GM23248 (cell line): ENCODE results near the gene IL17RC.

Experiments used
- EZH2 ChIP-seq: fragments of 200-600 bp; sonication (generic); IDR thresholded peaks from 2 replicates; pipeline ENCODE4 v1.6.1; 2018; ENCODE audit warnings: antibody characterized with exemption, mild to moderate bottlenecking; ENCODE audit not compliant: insufficient read depth, poor library complexity, severe bottlenecking
- EZH2phosphoT487 ChIP-seq: fragments of 200-600 bp; sonication (generic); IDR thresholded peaks from 2 replicates; pipeline ENCODE4 v1.6.1; 2018; ENCODE audit warnings: antibody characterized with exemption, moderate library complexity, mild to moderate bottlenecking, low read depth; ENCODE audit not compliant: insufficient read depth

- TF ChIP-seq EZH2 (no peak), EZH2phosphoT487 (no peak)
Measured at GRCh38 chr3:9969632-9970019, 52.7 kb downstream of the IL17RC start.
